Astrocyte of the spinal cord (primary cell): Measurements from ENCODE around the gene GRIA3.
"Not testable (repeated sequence)": the region's sequence is repeated elsewhere in the genome, so short reads cannot be mapped to it uniquely, and the experiment has no call there.

Experiments
- DNase-seq: peaks from one replicate; pipeline ENCODE4 v3.0.0; 2011; ENCODE audit warnings: low read depth, low spot score
- H3K4me3 ChIP-seq: 2 replicates; pipeline ENCODE4 v1.5.1; 2011; ENCODE audit warnings: low read depth, mild to moderate bottlenecking, low read length, moderate library complexity
- CTCF ChIP-seq: IDR thresholded peaks from 2 replicates; pipeline ENCODE4 v1.5.1; 2012; ENCODE audit warnings: low read depth, mild to moderate bottlenecking, low read length, inconsistent platforms
- in situ Hi-C: cut with HindIII; loops from 2 replicates; pipeline ENCODE4 v1.10.0; 2017; ENCODE audit warnings: low sequenced_read_pairs

GRIA3 gene

GRCh38 chrX:123513585-123514278 lies 329.7 kb downstream of the GRIA3 start:
- in situ Hi-C loops: no loop called here
- DNase-seq: no peak
- H3K4me3 ChIP-seq: no peak overlapping the region
- TF ChIP-seq CTCF: no peak

GRCh38 chrX:123514279-123514640 lies 330.2 kb downstream of the GRIA3 start:
- in situ Hi-C loops, H3K4me3 ChIP-seq, DNase-seq: not testable (repeated sequence)

GRCh38 chrX:123518791-123519190 lies 334.7 kb downstream of the GRIA3 start:
- in situ Hi-C loops: no loop called here
- DNase-seq: no peak
- no peak for TF ChIP-seq CTCF
- no peak overlapping the region for H3K4me3 ChIP-seq

- no peak overlapping the region for H3K4me3 ChIP-seq
- no peak for TF ChIP-seq CTCF
- in situ Hi-C loops: no loop called here
- peak; percentile 2 for DNase-seq
These were observed 341.1 kb downstream of the GRIA3 start for GRCh38 chrX:123525123-123525725.

GRCh38 chrX:123530726-123531125 lies 346.6 kb downstream of the GRIA3 start:
- DNase-seq, in situ Hi-C loops: not testable (repeated sequence)

More at GRCh38 chrX:123530726-123531125, 346.6 kb downstream of the GRIA3 start:
- not testable (repeated sequence) for H3K4me3 ChIP-seq
